ENCODE data around the gene ANAPC5.
"Not testable (repeated sequence)": the region's sequence is repeated elsewhere in the genome, so short reads cannot be mapped to it uniquely, and the experiment has no call there.

The ANAPC5 gene

GRCh38 chr12:121284551-121285390 lies 67.4 kb downstream of the ANAPC5 start:
- DNase-seq (ENCODE audit: low read depth): no peak

- no peak for DNase-seq (ENCODE audit: low read depth)
Observed at GRCh38 chr12:121283841-121284240, 68.4 kb downstream of the ANAPC5 start.

- no peak for DNase-seq (ENCODE audit: low read depth)
Observed at GRCh38 chr12:121283388-121283787, 68.8 kb downstream of the ANAPC5 start.

GRCh38 chr12:121282910-121283309 lies 69.3 kb downstream of the ANAPC5 start:
- DNase-seq (ENCODE audit: low read depth): not testable (repeated sequence)

GRCh38 chr12:121282072-121282742 lies 70.0 kb downstream of the ANAPC5 start:
- no peak for DNase-seq (ENCODE audit: low read depth)

- not testable (repeated sequence) for DNase-seq (ENCODE audit: low read depth)
Observed at GRCh38 chr12:121281116-121281515, 71.1 kb downstream of the ANAPC5 start.

GRCh38 chr12:121280531-121280930 lies 71.7 kb downstream of the ANAPC5 start:
- not testable (repeated sequence) for DNase-seq (ENCODE audit: low read depth)

GRCh38 chr12:121279507-121279915 lies 72.7 kb downstream of the ANAPC5 start:
- no peak for DNase-seq (ENCODE audit: low read depth)

- peak; percentile 66 for DNase-seq (ENCODE audit: low read depth)
Observed at GRCh38 chr12:121279071-121279375, 73.2 kb downstream of the ANAPC5 start.

GRCh38 chr12:121278169-121279070 lies 73.8 kb downstream of the ANAPC5 start:
- DNase-seq (ENCODE audit: low read depth): no peak

- DNase-seq (ENCODE audit: low read depth): no peak
Observed at GRCh38 chr12:121277374-121277759, 74.8 kb downstream of the ANAPC5 start.

GRCh38 chr12:121274036-121274763 lies 78.0 kb downstream of the ANAPC5 start:
- DNase-seq (ENCODE audit: low read depth): no peak

- DNase-seq (ENCODE audit: low read depth): no peak
Observed at GRCh38 chr12:121273364-121273896, 78.8 kb downstream of the ANAPC5 start.

GRCh38 chr12:121267822-121268221 lies 84.4 kb downstream of the ANAPC5 start:
- DNase-seq (ENCODE audit: low read depth): no peak

GRCh38 chr12:121264951-121265515 lies 87.2 kb downstream of the ANAPC5 start:
- no peak for DNase-seq (ENCODE audit: low read depth)

GRCh38 chr12:121264135-121264534 lies 88.1 kb downstream of the ANAPC5 start:
- DNase-seq (ENCODE audit: low read depth): no peak

GRCh38 chr12:121263206-121263935 lies 88.8 kb downstream of the ANAPC5 start:
- DNase-seq (ENCODE audit: low read depth): no peak

- DNase-seq (ENCODE audit: low read depth): no peak
Observed at GRCh38 chr12:121261398-121261797, 90.8 kb downstream of the ANAPC5 start.

GRCh38 chr12:121260091-121260490 lies 92.1 kb downstream of the ANAPC5 start:
- no peak for DNase-seq (ENCODE audit: low read depth)

- no peak for DNase-seq (ENCODE audit: low read depth)
Observed at GRCh38 chr12:121259074-121259473, 93.1 kb downstream of the ANAPC5 start.

Data from ELR (cell line).